Neural cell (in vitro differentiated cells): ENCODE data around the gene NDUFAF3. TPM values are rescaled to one million over a fixed set of nuclear protein-coding genes. Genes with fewer than 3 reads are reported as not detected.

Source experiments
- H2AFZ ChIP-seq: fragments of 200-600, 300-800 bp; sonication (generic), shearing (Covaris generic); 2 replicates; pipeline ENCODE4 v1.6.0; 2014; ENCODE audit warnings: low read depth, mild to moderate bottlenecking, antibody characterized with exemption, low read length, moderate library complexity
- H3F3A ChIP-seq: fragments of 200-600 bp; shearing (Covaris generic); 2 replicates; pipeline ENCODE4 v1.6.1; 2016; ENCODE audit warnings: mild to moderate bottlenecking, moderate library complexity, mixed read lengths, antibody characterized with exemption, low read length; ENCODE audit not compliant: insufficient read depth, poor library complexity, severe bottlenecking
- H3K27ac ChIP-seq: fragments of 200-600, 300-800 bp; sonication (generic), shearing (Covaris generic); 2 replicates; pipeline ENCODE4 v1.5.1; 2014; ENCODE audit warnings: mild to moderate bottlenecking, low read length, moderate library complexity
- H3K27me3 ChIP-seq: fragments of 300-800, 200-600 bp; sonication (generic), shearing (Covaris generic); 2 replicates; pipeline ENCODE4 v1.6.0; 2014; ENCODE audit warnings: mild to moderate bottlenecking, low read depth, low read length, moderate library complexity; ENCODE audit not compliant: insufficient read depth
- H3K36me3 ChIP-seq: fragments of 300-800, 200-600 bp; sonication (generic), shearing (Covaris generic); 2 replicates; pipeline ENCODE4 v1.5.1; 2014; ENCODE audit warnings: mild to moderate bottlenecking, antibody characterized with exemption, low read length, moderate library complexity; ENCODE audit not compliant: insufficient read depth
- H3K4me2 ChIP-seq: fragments of 300-800, 200-600 bp; sonication (generic), shearing (Covaris generic); 2 replicates; pipeline ENCODE4 v1.6.0; 2014; ENCODE audit warnings: mild to moderate bottlenecking, low read length
- H3K4me3 ChIP-seq: fragments of 300-800, 200-600 bp; sonication (generic), shearing (Covaris generic); 2 replicates; pipeline ENCODE4 v1.5.1; 2014; ENCODE audit warnings: mild to moderate bottlenecking, low read length, moderate library complexity
- H3K79me2 ChIP-seq: fragments of 200-600 bp; shearing (Covaris generic); replicated peaks from 2 replicates; pipeline ENCODE4 v1.6.0; 2014; ENCODE audit warnings: mild to moderate bottlenecking, low read length, moderate library complexity; ENCODE audit not compliant: insufficient read depth
- H3K9ac ChIP-seq: fragments of 300-800, 200-600 bp; sonication (generic), shearing (Covaris generic); 2 replicates; pipeline ENCODE4 v1.6.1; 2016; ENCODE audit warnings: mild to moderate bottlenecking, low read length, mixed read lengths
- H3K9me2 ChIP-seq: fragments of 200-600 bp; shearing (Covaris generic); 2 replicates; pipeline ENCODE4 v1.6.1; 2016; ENCODE audit warnings: mild to moderate bottlenecking, low read length, mixed read lengths; ENCODE audit not compliant: insufficient read depth
- H3K9me3 ChIP-seq: fragments of 200-600, 300-800 bp; sonication (generic), shearing (Covaris generic); 2 replicates; pipeline ENCODE4 v1.6.1; 2016; ENCODE audit warnings: mild to moderate bottlenecking, mixed run types, low read length, moderate library complexity, mixed read lengths
- H4K20me1 ChIP-seq: fragments of 200-600 bp; shearing (Covaris generic); 2 replicates; pipeline ENCODE4 v1.6.1; 2016; ENCODE audit warnings: mild to moderate bottlenecking, mixed run types; ENCODE audit not compliant: insufficient read depth
- CTCF ChIP-seq: fragments of 450-650 bp; IDR thresholded peaks from 2 replicates; pipeline ENCODE4 v1.5.1; 2014; ENCODE audit warnings: antibody characterized with exemption, mild to moderate bottlenecking, moderate library complexity; ENCODE audit not compliant: poor library complexity, severe bottlenecking
- EP300 ChIP-seq: fragments of 450-650 bp; conservative IDR thresholded peaks from 2 replicates; pipeline ENCODE4 v1.6.1; 2014; ENCODE audit warnings: antibody characterized with exemption, mild to moderate bottlenecking, moderate library complexity; ENCODE audit not compliant: poor library complexity, severe bottlenecking
- EZH2 ChIP-seq: fragments of 200-600, 300-800 bp; shearing (Covaris generic), sonication (generic); IDR thresholded peaks from 2 replicates; pipeline ENCODE4 v1.6.1; 2014; ENCODE audit warnings: antibody characterized with exemption, low read length, borderline replicate concordance, mild to moderate bottlenecking; ENCODE audit not compliant: insufficient read depth, poor library complexity, severe bottlenecking
- MXI1 ChIP-seq: fragments of 450-650 bp; conservative IDR thresholded peaks from 2 replicates; pipeline ENCODE4 v1.6.1; 2014; ENCODE audit warnings: antibody characterized with exemption, mild to moderate bottlenecking; ENCODE audit not compliant: poor library complexity, severe bottlenecking
- POLR2AphosphoS5 ChIP-seq: IDR thresholded peaks from 2 replicates; pipeline ENCODE4 v1.6.1; 2012
- RAD21 ChIP-seq: fragments of 450-650 bp; conservative IDR thresholded peaks from 2 replicates; pipeline ENCODE4 v1.6.1; 2014; ENCODE audit warnings: antibody characterized with exemption, mild to moderate bottlenecking, moderate library complexity
- REST ChIP-seq: IDR thresholded peaks from 2 replicates; pipeline ENCODE4 v1.6.1; 2012; ENCODE audit warnings: borderline replicate concordance
- SMC3 ChIP-seq: fragments of 450-650 bp; conservative IDR thresholded peaks from 2 replicates; pipeline ENCODE4 v1.6.1; 2014; ENCODE audit warnings: antibody characterized with exemption, mild to moderate bottlenecking, moderate library complexity; ENCODE audit not compliant: poor library complexity
- TAF1 ChIP-seq: IDR thresholded peaks from 2 replicates; pipeline ENCODE4 v1.6.1; 2012; ENCODE audit warnings: low read depth
- polyA plus RNA-seq: library from polyadenylated mRNA; depleted of rRNA; stranded (reverse); fragments of >200 nt; gene quantifications from 2 replicates; pipeline ENCODE4 v1.2.3, GENCODE V29; 2014

Gene NDUFAF3
- polyA plus RNA-seq, 1 donor from 2014 or later: 36.2 TPM

GRCh38 chr3:48982016-48982415 lies 39.9 kb upstream of the NDUFAF3 start:
- Histone ChIP-seq H3K27ac (no peak overlapping the region), H3K9ac (no peak overlapping the region), H3K9me3 (no peaks in the 10 kb centered on the region), H3K36me3 (no peaks in the 10 kb centered on the region), H3K4me3 (no peak overlapping the region), H3K27me3 (no peaks in the 10 kb centered on the region), H3K4me2 (no peak overlapping the region), H3K9me2 (no peaks in the 10 kb centered on the region), H3F3A (no peaks in the 10 kb centered on the region), H4K20me1 (no peaks in the 10 kb centered on the region), H3K79me2 (no peaks in the 10 kb centered on the region), H2AFZ (no peak overlapping the region)
- TF ChIP-seq EZH2: no peak
- TF ChIP-seq POLR2AphosphoS5: no peak
- no peak for TF ChIP-seq TAF1
- no peak for TF ChIP-seq CTCF
- no peak for TF ChIP-seq RAD21
- TF ChIP-seq SMC3: no peak
- no peak for TF ChIP-seq MXI1
- TF ChIP-seq EP300: no peak
- no peak for TF ChIP-seq REST

GRCh38 chr3:48982686-48983085 lies 39.2 kb upstream of the NDUFAF3 start:
- Histone ChIP-seq H2AFZ (no peak overlapping the region), H3K79me2 (no peaks in the 10 kb centered on the region), H3K9me3 (no peaks in the 10 kb centered on the region), H3K27me3 (no peaks in the 10 kb centered on the region), H3K4me2 (no peak overlapping the region), H3K4me3 (no peak overlapping the region), H3K36me3 (no peaks in the 10 kb centered on the region), H4K20me1 (no peaks in the 10 kb centered on the region), H3K9me2 (no peaks in the 10 kb centered on the region), H3K27ac (no peak overlapping the region), H3K9ac (no peak overlapping the region), H3F3A (no peaks in the 10 kb centered on the region)
- TF ChIP-seq MXI1 (no peak), RAD21 (no peak), EP300 (no peak), SMC3 (no peak), CTCF (no peak), POLR2AphosphoS5 (no peak), REST (no peak), TAF1 (no peak), EZH2 (no peak)
